ENCODE results near the gene CEMIP. TPM values are rescaled to one million over a fixed set of nuclear protein-coding genes. Genes with fewer than 3 reads are reported as not detected.

Gene CEMIP
- total and polyA plus RNA-seq, 9 donors, result 0.93 to 3.0 (median 2.3) TPM

DNA sequence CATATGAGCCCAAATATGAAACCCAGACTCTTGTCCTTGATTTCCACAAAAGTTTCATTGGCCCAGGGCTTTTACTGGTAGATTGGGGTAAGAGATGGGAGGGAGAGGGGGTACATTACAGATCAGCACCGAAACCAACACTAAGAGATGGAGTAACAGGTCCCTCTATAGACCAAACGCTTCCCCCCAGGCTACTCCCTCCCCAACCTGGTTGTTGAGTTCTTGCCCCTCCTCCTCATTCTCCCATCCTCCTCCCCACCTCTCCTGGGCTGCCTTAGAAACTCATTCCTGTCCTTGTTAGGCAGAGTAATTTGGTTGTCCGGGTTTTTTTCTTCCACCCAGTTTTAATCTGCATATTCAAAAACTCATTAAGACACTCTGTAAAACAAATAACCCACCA is 136.3 kb downstream of the CEMIP start:
- no peaks in the 10 kb centered on the region for H3K4me1 ChIP-seq (ENCODE audit: control insufficient read depth, insufficient read depth, low read length)
- WGBS (ENCODE audit: insufficient coverage), result no CpG with 5 or more reads among the region's 3 CpGs
- no peak for DNase-seq

DNA sequence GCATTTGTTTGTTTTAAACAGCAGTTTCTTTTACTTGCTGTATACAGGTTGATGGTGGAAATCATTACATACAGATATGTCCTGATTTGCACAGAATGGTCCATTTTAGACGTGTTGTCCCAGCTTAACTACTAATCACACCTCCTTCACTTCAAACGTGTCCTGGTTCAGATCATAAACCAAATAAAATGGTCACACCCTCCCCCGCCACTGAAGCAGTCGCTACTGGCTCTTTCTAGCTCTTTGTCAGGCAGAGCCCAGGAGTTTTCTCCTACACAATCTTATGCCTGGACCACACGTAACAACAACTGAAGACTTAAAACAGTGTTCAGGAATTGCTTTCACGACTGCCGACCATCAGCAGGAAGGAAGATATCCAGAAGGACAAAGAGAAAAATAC is 136.9 kb downstream of the CEMIP start:
- Histone ChIP-seq H3K36me3 (ENCODE audit: control insufficient read depth, insufficient read depth, low read length) (no peaks in the 10 kb centered on the region), H3K9me3 (replicated peaks; ENCODE audit: control insufficient read depth, low read depth, low read length) (no peaks in the 10 kb centered on the region), H3K27ac (ENCODE audit: low read length) (no peak overlapping the region), H3K27me3 (ENCODE audit: control insufficient read depth, insufficient read depth, low read length) (no peaks in the 10 kb centered on the region), H3K4me3 (ENCODE audit: low read length) (no peak overlapping the region), H3K4me1 (ENCODE audit: control insufficient read depth, insufficient read depth, low read length) (no peaks in the 10 kb centered on the region)
- no peak for DNase-seq
- WGBS (ENCODE audit: insufficient coverage), result 67% methylated on average over 5 of the region's 7 CpGs

More for the DNA sequence above, 136.3 kb downstream of the CEMIP start:
- Histone ChIP-seq H3K27ac (ENCODE audit: low read length) (no peak overlapping the region), H3K27me3 (ENCODE audit: control insufficient read depth, insufficient read depth, low read length) (no peaks in the 10 kb centered on the region), H3K9me3 (replicated peaks; ENCODE audit: control insufficient read depth, low read depth, low read length) (no peaks in the 10 kb centered on the region), H3K36me3 (ENCODE audit: control insufficient read depth, insufficient read depth, low read length) (peaks cover 6% of the 10 kb centered on the region), H3K4me3 (ENCODE audit: low read length) (no peak overlapping the region)

DNA sequence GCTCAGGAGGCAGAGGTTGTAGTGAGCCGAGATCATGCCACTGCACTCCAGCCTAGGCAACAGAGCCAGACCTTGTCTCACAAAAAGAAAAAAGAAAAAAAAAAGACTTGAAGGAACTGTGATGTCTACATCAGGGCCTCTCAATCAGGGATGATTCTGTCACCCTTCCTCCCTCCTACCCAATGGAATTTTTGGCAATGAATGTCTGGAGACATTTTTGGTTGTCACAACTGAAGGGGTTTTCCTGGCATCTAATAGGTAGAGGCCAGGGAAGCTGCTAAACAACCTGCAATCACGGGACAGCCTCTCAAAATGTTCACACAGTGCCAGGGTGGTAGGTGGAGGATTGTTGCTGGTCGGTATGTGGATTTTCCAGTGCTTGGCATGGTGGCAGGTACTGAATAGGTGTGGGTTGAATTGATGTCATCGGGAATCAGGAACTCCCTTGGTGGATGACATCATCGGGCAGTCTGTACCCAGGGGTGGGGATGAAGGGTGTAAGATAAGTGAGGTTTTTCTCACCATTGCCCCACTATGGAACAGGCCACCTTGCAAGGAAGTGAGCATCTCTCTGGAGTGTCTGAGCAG is 139.1 kb downstream of the CEMIP start:
- Histone ChIP-seq H3K4me3 (ENCODE audit: low read length) (no peak overlapping the region), H3K9me3 (replicated peaks; ENCODE audit: control insufficient read depth, low read depth, low read length) (no peaks in the 10 kb centered on the region), H3K27ac (ENCODE audit: low read length) (no peak overlapping the region), H3K4me1 (ENCODE audit: control insufficient read depth, insufficient read depth, low read length) (peaks cover 10% of the 10 kb centered on the region), H3K27me3 (ENCODE audit: control insufficient read depth, insufficient read depth, low read length) (no peaks in the 10 kb centered on the region), H3K36me3 (ENCODE audit: control insufficient read depth, insufficient read depth, low read length) (no peaks in the 10 kb centered on the region)
- no peak for DNase-seq
- WGBS (ENCODE audit: insufficient coverage), result 85% methylated on average over 3 of the region's 5 CpGs

DNA sequence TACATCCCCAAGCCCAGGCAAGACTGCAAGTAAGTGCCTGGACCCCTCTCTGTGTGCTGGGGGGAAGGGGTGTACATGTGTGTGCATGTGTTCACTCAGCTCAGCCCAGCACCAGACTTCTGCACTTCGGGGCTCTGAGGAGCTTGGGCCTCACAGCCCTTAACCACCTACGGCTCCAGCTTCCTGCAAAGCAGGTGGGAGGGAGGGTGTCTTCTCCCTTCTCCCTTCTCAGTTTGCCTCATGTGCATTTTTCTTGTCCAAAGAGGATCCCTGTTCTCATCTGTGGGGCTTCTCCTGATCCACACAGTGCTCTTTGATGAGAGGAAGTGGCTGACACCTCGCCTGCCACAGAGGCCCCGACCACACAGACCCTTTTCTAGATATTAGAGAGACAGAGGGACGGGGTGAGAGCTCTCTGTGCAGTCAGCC is 141.1 kb downstream of the CEMIP start:
- peaks cover 10% of the 10 kb centered on the region for H3K4me1 ChIP-seq (ENCODE audit: control insufficient read depth, insufficient read depth, low read length)
- no peak overlapping the region for H3K27ac ChIP-seq (ENCODE audit: low read length)
- H3K27me3 ChIP-seq (ENCODE audit: control insufficient read depth, insufficient read depth, low read length), result no peaks in the 10 kb centered on the region
- WGBS (ENCODE audit: insufficient coverage), result 40% methylated on average over 1 of the region's 5 CpGs
- H3K4me3 ChIP-seq (ENCODE audit: low read length), result no peak overlapping the region
- H3K9me3 ChIP-seq (replicated peaks; ENCODE audit: control insufficient read depth, low read depth, low read length), result no peaks in the 10 kb centered on the region
- H3K36me3 ChIP-seq (ENCODE audit: control insufficient read depth, insufficient read depth, low read length), result no peaks in the 10 kb centered on the region
- DNase-seq, result no peak

DNA sequence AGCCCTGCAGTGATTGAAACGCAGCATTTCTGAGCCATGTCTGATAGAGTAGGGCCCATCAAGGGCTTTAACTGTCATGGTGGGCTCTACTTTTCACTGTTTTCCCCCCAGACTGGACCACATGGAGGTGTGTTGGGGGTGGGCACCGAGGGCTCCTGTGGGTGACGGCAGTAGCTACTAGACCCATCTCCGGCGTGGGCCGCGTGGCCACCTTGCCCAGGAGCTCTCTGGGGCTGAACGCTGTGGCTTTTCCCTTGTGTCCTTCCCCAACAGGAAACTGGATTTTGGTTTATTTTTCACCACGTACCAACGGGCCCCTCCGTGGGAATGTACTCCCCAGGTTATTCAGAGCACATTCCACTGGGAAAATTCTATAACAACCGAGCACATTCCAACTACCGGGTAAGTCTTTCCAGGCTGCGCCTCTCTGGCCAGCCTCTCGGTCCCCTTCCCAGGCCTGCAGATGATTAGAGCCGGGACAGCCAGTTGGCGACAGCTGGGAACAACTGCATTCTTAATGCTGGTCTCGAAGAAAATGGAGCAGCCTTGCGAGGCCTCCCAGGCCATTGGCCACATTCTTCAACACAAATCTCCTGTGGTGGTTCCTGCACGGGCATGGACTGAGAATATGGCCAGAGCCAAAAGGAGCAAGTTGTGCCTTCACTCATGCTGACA is 142.7 kb downstream of the CEMIP start:
- Histone ChIP-seq H3K4me3 (ENCODE audit: low read length) (no peak overlapping the region), H3K4me1 (ENCODE audit: control insufficient read depth, insufficient read depth, low read length) (peaks cover 14% of the 10 kb centered on the region), H3K27me3 (ENCODE audit: control insufficient read depth, insufficient read depth, low read length) (no peaks in the 10 kb centered on the region), H3K27ac (ENCODE audit: low read length) (no peak overlapping the region), H3K9me3 (replicated peaks; ENCODE audit: control insufficient read depth, low read depth, low read length) (no peaks in the 10 kb centered on the region), H3K36me3 (ENCODE audit: control insufficient read depth, insufficient read depth, low read length) (no peaks in the 10 kb centered on the region)
- DNase-seq, result no peak
- 71% methylated on average over 19 of the region's 20 CpGs for WGBS (ENCODE audit: insufficient coverage)

DNA sequence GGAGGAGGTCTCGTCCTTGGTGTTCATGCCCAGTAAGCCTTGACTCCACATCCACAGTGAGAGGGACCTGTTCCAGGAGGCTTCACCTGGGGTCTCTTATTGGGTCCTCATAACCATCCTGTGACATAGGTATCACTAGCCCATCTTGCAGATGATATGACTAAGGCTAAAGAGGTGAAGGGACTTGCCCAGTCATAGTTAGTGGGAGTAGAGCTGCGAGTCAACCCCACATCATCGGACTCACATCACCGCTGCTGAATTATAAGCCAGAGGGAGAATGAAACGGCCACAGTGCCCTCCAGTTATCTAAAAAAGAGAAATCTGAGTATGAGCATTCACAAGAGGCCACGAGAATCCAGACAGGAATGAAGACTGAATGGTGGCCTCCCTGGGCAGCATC is 144.5 kb downstream of the CEMIP start:
- H3K36me3 ChIP-seq (ENCODE audit: control insufficient read depth, insufficient read depth, low read length), result peaks cover under 1% of the 10 kb centered on the region
- 95% methylated on average over 3 of the region's 6 CpGs for WGBS (ENCODE audit: insufficient coverage)
- no peaks in the 10 kb centered on the region for H3K9me3 ChIP-seq (replicated peaks; ENCODE audit: control insufficient read depth, low read depth, low read length)
- no peak overlapping the region for H3K27ac ChIP-seq (ENCODE audit: low read length)
- no peaks in the 10 kb centered on the region for H3K27me3 ChIP-seq (ENCODE audit: control insufficient read depth, insufficient read depth, low read length)
- DNase-seq, result no peak
- peaks cover 14% of the 10 kb centered on the region for H3K4me1 ChIP-seq (ENCODE audit: control insufficient read depth, insufficient read depth, low read length)
- no peak overlapping the region for H3K4me3 ChIP-seq (ENCODE audit: low read length)

DNA sequence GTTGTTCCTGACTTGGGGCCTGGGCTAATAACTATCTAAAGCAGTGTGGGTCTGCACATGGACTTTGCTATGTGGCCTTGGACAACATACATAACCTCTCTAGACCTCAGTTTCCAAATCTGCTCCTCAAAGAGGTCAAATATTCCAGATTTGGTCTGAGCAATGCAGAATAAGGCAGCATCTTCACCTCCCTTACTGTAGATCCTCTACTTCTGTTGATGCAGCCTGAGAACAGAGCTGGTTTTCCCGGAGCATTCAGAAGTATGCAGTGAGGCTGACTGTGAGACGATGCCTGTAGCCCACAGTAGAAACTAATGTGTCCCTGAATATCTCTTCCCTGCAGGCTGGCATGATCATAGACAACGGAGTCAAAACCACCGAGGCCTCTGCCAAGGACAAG is 145.1 kb downstream of the CEMIP start:
- Histone ChIP-seq H3K4me1 (ENCODE audit: control insufficient read depth, insufficient read depth, low read length) (peaks cover 14% of the 10 kb centered on the region), H3K4me3 (ENCODE audit: low read length) (no peak overlapping the region), H3K36me3 (ENCODE audit: control insufficient read depth, insufficient read depth, low read length) (peaks cover 2% of the 10 kb centered on the region), H3K27me3 (ENCODE audit: control insufficient read depth, insufficient read depth, low read length) (no peaks in the 10 kb centered on the region), H3K27ac (ENCODE audit: low read length) (no peak overlapping the region), H3K9me3 (replicated peaks; ENCODE audit: control insufficient read depth, low read depth, low read length) (no peaks in the 10 kb centered on the region)
- 98% methylated on average over 4 of the region's 4 CpGs for WGBS (ENCODE audit: insufficient coverage)
- DNase-seq, result no peak

DNA sequence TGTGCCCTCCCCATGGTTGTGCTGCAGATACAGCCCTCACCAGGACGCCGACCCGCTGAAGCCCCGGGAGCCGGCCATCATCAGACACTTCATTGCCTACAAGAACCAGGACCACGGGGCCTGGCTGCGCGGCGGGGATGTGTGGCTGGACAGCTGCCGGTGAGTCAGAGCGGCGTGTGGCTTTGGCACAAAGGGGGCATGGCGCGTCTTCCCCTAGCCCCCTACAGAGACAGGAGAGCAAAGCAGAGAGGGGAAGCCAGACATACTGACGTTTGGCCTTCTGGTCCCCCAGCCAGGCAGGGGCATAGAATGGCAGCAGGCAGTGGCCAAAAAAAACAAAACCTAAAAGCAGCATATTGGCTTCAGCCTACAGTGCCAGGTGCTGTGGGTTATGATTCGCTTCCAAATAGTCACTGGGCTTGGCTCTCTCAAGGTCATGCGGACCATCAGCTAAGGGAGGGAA is 146.5 kb downstream of the CEMIP start:
- H3K4me3 ChIP-seq (ENCODE audit: low read length), result no peak overlapping the region
- WGBS (ENCODE audit: insufficient coverage), result 91% methylated on average over 15 of the region's 17 CpGs
- peaks cover 14% of the 10 kb centered on the region for H3K4me1 ChIP-seq (ENCODE audit: control insufficient read depth, insufficient read depth, low read length)
- DNase-seq, result no peak
- H3K9me3 ChIP-seq (replicated peaks; ENCODE audit: control insufficient read depth, low read depth, low read length), result no peaks in the 10 kb centered on the region
- peaks cover 2% of the 10 kb centered on the region for H3K36me3 ChIP-seq (ENCODE audit: control insufficient read depth, insufficient read depth, low read length)
- H3K27ac ChIP-seq (ENCODE audit: low read length), result no peak overlapping the region
- no peaks in the 10 kb centered on the region for H3K27me3 ChIP-seq (ENCODE audit: control insufficient read depth, insufficient read depth, low read length)

DNA sequence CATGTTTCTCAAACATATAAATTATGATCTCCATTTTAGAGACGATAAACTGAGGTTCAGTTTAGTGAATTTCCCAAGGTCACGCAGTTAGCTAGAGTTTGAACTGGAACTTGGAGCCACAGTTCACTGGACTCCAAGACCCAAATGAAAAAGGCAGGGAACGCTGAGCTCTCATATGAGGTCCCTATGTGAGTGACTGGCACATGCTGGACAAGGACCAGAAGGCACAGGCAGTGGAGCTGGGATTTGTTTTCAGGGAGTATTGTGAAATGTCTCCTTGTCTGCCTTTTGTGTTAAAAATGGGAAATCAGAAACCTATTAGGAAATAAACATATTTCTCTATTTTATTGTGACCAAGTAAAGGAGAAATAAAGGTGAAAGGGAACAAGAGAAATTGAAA is 147.0 kb downstream of the CEMIP start:
- no peaks in the 10 kb centered on the region for H3K27me3 ChIP-seq (ENCODE audit: control insufficient read depth, insufficient read depth, low read length)
- H3K27ac ChIP-seq (ENCODE audit: low read length), result no peak overlapping the region
- no peak for DNase-seq
- 93% methylated on average over 2 of the region's 3 CpGs for WGBS (ENCODE audit: insufficient coverage)
- peaks cover 14% of the 10 kb centered on the region for H3K4me1 ChIP-seq (ENCODE audit: control insufficient read depth, insufficient read depth, low read length)
- H3K9me3 ChIP-seq (replicated peaks; ENCODE audit: control insufficient read depth, low read depth, low read length), result no peaks in the 10 kb centered on the region
- peaks cover 2% of the 10 kb centered on the region for H3K36me3 ChIP-seq (ENCODE audit: control insufficient read depth, insufficient read depth, low read length)
- H3K4me3 ChIP-seq (ENCODE audit: low read length), result no peak overlapping the region

DNA sequence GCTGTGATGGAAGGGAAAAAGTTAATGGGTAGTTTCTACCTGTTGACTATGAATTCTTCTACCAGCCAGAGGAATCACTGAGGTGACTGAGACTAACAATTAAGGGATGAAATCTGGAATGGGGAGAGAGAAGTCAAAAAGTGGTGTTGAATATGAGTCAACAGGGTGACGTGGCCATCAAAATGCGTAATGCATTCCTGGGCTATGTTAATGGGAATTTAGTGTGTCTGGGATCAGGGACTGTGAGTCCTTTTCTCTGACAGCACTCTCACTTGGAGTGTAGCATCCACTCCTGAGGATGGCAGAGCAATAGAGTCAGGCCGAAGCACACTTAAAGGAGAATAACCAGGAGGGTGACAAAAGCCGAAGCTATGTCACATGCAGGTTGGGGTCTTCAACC is 150.1 kb downstream of the CEMIP start:
- Histone ChIP-seq H3K9me3 (replicated peaks; ENCODE audit: control insufficient read depth, low read depth, low read length) (no peaks in the 10 kb centered on the region), H3K27me3 (ENCODE audit: control insufficient read depth, insufficient read depth, low read length) (no peaks in the 10 kb centered on the region), H3K36me3 (ENCODE audit: control insufficient read depth, insufficient read depth, low read length) (peaks cover 2% of the 10 kb centered on the region), H3K4me1 (ENCODE audit: control insufficient read depth, insufficient read depth, low read length) (peaks cover 18% of the 10 kb centered on the region), H3K27ac (ENCODE audit: low read length) (no peak overlapping the region), H3K4me3 (ENCODE audit: low read length) (no peak overlapping the region)
- DNase-seq, result no peak
- WGBS (ENCODE audit: insufficient coverage), result 95% methylated on average over 4 of the region's 4 CpGs
